GM06990 (cell line): Measurements from ENCODE around the gene ANKMY2.

Experiments
- DNase-seq: peaks from one replicate; pipeline ENCODE4 v3.0.0-alpha.2; 2011; ENCODE audit not compliant: insufficient read length; ENCODE audit errors: extremely low read depth
- H3K27me3 ChIP-seq: replicated peaks from 2 replicates; pipeline ENCODE4 v1.6.0; 2011; ENCODE audit warnings: low read length; ENCODE audit not compliant: control insufficient read depth, insufficient read depth
- H3K36me3 ChIP-seq: 2 replicates; pipeline ENCODE4 v1.5.1; 2011; ENCODE audit warnings: low read length; ENCODE audit not compliant: control insufficient read depth, insufficient read depth
- H3K4me3 ChIP-seq: replicated peaks from 2 replicates; pipeline ENCODE4 v1.5.1; 2011; ENCODE audit warnings: low read depth, mild to moderate bottlenecking, control low read depth, low read length
- TF ChIP-seq, protein P1 (sequence below): IDR thresholded peaks from 2 replicates; pipeline ENCODE4 v1.5.1; 2011; ENCODE audit warnings: low read length, control low read depth, mild to moderate bottlenecking, inconsistent platforms; ENCODE audit not compliant: insufficient read depth, poor library complexity, severe bottlenecking

ANKMY2 gene

GRCh38 chr7:16655394-16655793 lies 9.8 kb upstream of the ANKMY2 start:
- TF ChIP-seq, protein P1, sequence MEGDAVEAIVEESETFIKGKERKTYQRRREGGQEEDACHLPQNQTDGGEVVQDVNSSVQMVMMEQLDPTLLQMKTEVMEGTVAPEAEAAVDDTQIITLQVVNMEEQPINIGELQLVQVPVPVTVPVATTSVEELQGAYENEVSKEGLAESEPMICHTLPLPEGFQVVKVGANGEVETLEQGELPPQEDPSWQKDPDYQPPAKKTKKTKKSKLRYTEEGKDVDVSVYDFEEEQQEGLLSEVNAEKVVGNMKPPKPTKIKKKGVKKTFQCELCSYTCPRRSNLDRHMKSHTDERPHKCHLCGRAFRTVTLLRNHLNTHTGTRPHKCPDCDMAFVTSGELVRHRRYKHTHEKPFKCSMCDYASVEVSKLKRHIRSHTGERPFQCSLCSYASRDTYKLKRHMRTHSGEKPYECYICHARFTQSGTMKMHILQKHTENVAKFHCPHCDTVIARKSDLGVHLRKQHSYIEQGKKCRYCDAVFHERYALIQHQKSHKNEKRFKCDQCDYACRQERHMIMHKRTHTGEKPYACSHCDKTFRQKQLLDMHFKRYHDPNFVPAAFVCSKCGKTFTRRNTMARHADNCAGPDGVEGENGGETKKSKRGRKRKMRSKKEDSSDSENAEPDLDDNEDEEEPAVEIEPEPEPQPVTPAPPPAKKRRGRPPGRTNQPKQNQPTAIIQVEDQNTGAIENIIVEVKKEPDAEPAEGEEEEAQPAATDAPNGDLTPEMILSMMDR, result no peak
- Histone ChIP-seq H3K4me3 (no peak overlapping the region), H3K36me3 (no peaks in the 10 kb centered on the region), H3K27me3 (no peaks in the 10 kb centered on the region)
- DNase-seq, result no peak

DNA sequence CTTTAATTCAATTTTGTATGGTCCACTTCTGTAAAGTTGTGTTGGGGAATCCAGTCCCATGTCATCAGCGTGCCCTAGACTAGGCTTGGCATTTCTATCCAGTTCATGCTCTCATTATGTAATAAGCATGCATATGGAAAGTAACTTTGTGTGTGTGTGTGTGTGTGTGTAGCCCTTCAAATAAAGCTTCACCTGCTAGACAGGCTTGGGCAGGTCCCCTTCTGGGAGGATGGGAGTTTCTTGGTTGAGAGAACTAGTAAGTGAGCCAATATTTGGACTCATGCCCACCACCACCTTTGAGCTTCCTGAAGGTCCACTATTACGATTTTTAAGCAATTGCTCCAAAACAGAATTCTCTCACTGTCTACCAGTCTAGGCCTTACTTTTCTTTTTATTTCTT lies 7.3 kb upstream of the ANKMY2 start:
- Histone ChIP-seq H3K4me3 (no peak overlapping the region), H3K36me3 (no peaks in the 10 kb centered on the region), H3K27me3 (no peaks in the 10 kb centered on the region)
- TF ChIP-seq, protein P1, result no peak
- no peak for DNase-seq

GRCh38 chr7:16652240-16652583 lies 6.7 kb upstream of the ANKMY2 start:
- TF ChIP-seq, protein P1, result no peak
- H3K36me3 ChIP-seq, result no peaks in the 10 kb centered on the region
- no peak overlapping the region for H3K4me3 ChIP-seq
- DNase-seq, result no peak
- no peaks in the 10 kb centered on the region for H3K27me3 ChIP-seq

GRCh38 chr7:16651396-16652239 lies 6.1 kb upstream of the ANKMY2 start:
- TF ChIP-seq, protein P1, result no peak
- no peak overlapping the region for H3K4me3 ChIP-seq
- H3K27me3 ChIP-seq, result no peaks in the 10 kb centered on the region
- no peak for DNase-seq
- H3K36me3 ChIP-seq, result no peaks in the 10 kb centered on the region

- no peaks in the 10 kb centered on the region for H3K27me3 ChIP-seq
- no peak overlapping the region for H3K4me3 ChIP-seq
- TF ChIP-seq, protein P1, result no peak
- H3K36me3 ChIP-seq, result no peaks in the 10 kb centered on the region
- no peak for DNase-seq
Observed at GRCh38 chr7:16650266-16650665, 4.7 kb upstream of the ANKMY2 start.
